SK-N-SH (cell line): ENCODE data around the gene USP22. TPM values are rescaled to one million over a fixed set of nuclear protein-coding genes. Genes with fewer than 3 reads are reported as not detected.

Experiments
- CTCF ChIA-PET: fragments of 300-600, 350-600 bp; formaldehyde crosslinking; extraction: SDS; loops from one replicate; lab custom pipeline; 2021; lab: Yijun Ruan, JAX
- POLR2A ChIA-PET: fragments of 350-600 bp; sonication (Branson Sonifier 250); formaldehyde crosslinking; extraction: SDS; loops from one replicate; lab custom pipeline; 2020; ENCODE audit warnings: antibody characterized with exemption, inconsistent platforms; lab: Yijun Ruan, JAX
- DNase-seq: peaks from one replicate; pipeline ENCODE4 v3.0.0; 2012
- H2AFZ ChIP-seq: fragments of 200-600 bp; sonication (generic); 2 replicates; pipeline ENCODE4 v1.8.1; 2016; ENCODE audit warnings: antibody characterized with exemption, mild to moderate bottlenecking, low read depth
- H3F3A ChIP-seq: fragments of 200-600 bp; sonication (generic); replicated peaks from 2 replicates; pipeline ENCODE3; 2016; ENCODE audit warnings: antibody characterized with exemption, mild to moderate bottlenecking; ENCODE audit not compliant: insufficient read depth
- H3K27ac ChIP-seq, 2 experiments: fragments of 200-500 bp in 1 of 2; fragments of 200-600 bp in 1 of 2; sonication (Bioruptor generic) in 1 of 2; sonication (generic), shearing (Covaris generic) in 1 of 2; 2 replicates each; pipeline versions ENCODE4 v1.5.1 to v1.6.1; 2014 to 2016; ENCODE audit warnings: low read depth in 2 of 2, inconsistent platforms in 1 of 2, low read length in 1 of 2, mild to moderate bottlenecking in 1 of 2, mixed read lengths in 1 of 2
- H3K27me3 ChIP-seq: fragments of 200-600 bp; sonication (generic), shearing (Covaris generic); 2 replicates; pipeline ENCODE4 v1.6.1; 2016; ENCODE audit warnings: mixed run types; ENCODE audit not compliant: insufficient read depth
- H3K36me3 ChIP-seq, 2 experiments: fragments of 200-500 bp in 1 of 2; fragments of 200-600 bp in 1 of 2; sonication (Bioruptor generic) in 1 of 2; sonication (generic) in 1 of 2; replicated peaks in 1 of 2; 2 replicates each; pipeline versions ENCODE3 to v1.5.1; 2014 to 2016; ENCODE audit warnings: low read length in 1 of 2, mild to moderate bottlenecking in 1 of 2; ENCODE audit not compliant: insufficient read depth in 2 of 2, control insufficient read depth in 1 of 2
- H3K4me1 ChIP-seq, 2 experiments: fragments of 200-500 bp in 1 of 2; fragments of 200-600 bp in 1 of 2; sonication (Bioruptor generic) in 1 of 2; sonication (generic), shearing (Covaris generic) in 1 of 2; 2 replicates each; pipeline versions ENCODE4 v1.5.1 to v1.6.1; 2014 to 2016; ENCODE audit warnings: low read depth in 1 of 2, low read length in 1 of 2, mixed run types in 1 of 2; ENCODE audit not compliant: insufficient read depth in 2 of 2, control insufficient read depth in 1 of 2
- H3K4me2 ChIP-seq: fragments of 200-600 bp; sonication (generic), shearing (Covaris generic); 2 replicates; pipeline ENCODE4 v1.6.1; 2017; ENCODE audit warnings: mixed run types
- H3K4me3 ChIP-seq, 2 experiments: fragments of 200-500 bp in 1 of 2; fragments of 200-600 bp in 1 of 2; sonication (Bioruptor generic) in 1 of 2; sonication (generic), shearing (Covaris generic) in 1 of 2; 2 replicates each; pipeline versions ENCODE4 v1.5.1 to v1.8.1; 2014 to 2016; ENCODE audit warnings: low read depth in 2 of 2, inconsistent platforms in 1 of 2, low read length in 1 of 2, mild to moderate bottlenecking in 1 of 2, mixed read lengths in 1 of 2, moderate library complexity in 1 of 2
- H3K79me2 ChIP-seq: fragments of 200-600 bp; sonication (generic); 2 replicates; pipeline ENCODE4 v1.8.1; 2017; ENCODE audit warnings: mild to moderate bottlenecking; ENCODE audit not compliant: insufficient read depth
- H3K9ac ChIP-seq: fragments of 200-600 bp; sonication (generic); 2 replicates; pipeline ENCODE4 v1.6.1; 2017; ENCODE audit warnings: mixed run types
- H3K9me2 ChIP-seq: fragments of 200-600 bp; sonication (generic); 2 replicates; pipeline ENCODE4 v1.6.1; 2017; ENCODE audit warnings: mixed run types
- H3K9me3 ChIP-seq: fragments of 200-600 bp; sonication (generic); 2 replicates; pipeline ENCODE4 v1.6.1; 2017; ENCODE audit warnings: mixed run types, mild to moderate bottlenecking, moderate library complexity
- H4K20me1 ChIP-seq: fragments of 200-600 bp; sonication (generic); 2 replicates; pipeline ENCODE4 v1.6.1; 2017; ENCODE audit warnings: mild to moderate bottlenecking, mixed run types; ENCODE audit not compliant: insufficient read depth
- CHD2 ChIP-seq: fragments of 150-350 bp; IDR thresholded peaks from 2 replicates; pipeline ENCODE4 v1.6.1; 2018; ENCODE audit warnings: low read length; ENCODE audit not compliant: partially characterized antibody
- MXI1 ChIP-seq: IDR thresholded peaks from 2 replicates; pipeline ENCODE4 v1.6.1; 2012; ENCODE audit warnings: mild to moderate bottlenecking, low read depth, low read length, improper control_type of control experiment
- RFX5 ChIP-seq: IDR thresholded peaks from 2 replicates; pipeline ENCODE4 v1.6.1; 2012; ENCODE audit warnings: mild to moderate bottlenecking, improper control_type of control experiment, low read length
- RXRA ChIP-seq: IDR thresholded peaks from 2 replicates; pipeline ENCODE4 v1.4.0; 2012; ENCODE audit warnings: low read depth, mild to moderate bottlenecking, borderline replicate concordance
- SIN3A ChIP-seq: IDR thresholded peaks from 2 replicates; pipeline ENCODE4 v1.6.1; 2012; ENCODE audit warnings: low read depth, mild to moderate bottlenecking, low read length, moderate library complexity, borderline replicate concordance
- SMC3 ChIP-seq: IDR thresholded peaks from 2 replicates; pipeline ENCODE4 v1.6.1; 2012; ENCODE audit warnings: low read depth, low read length, improper control_type of control experiment
- TEAD4 ChIP-seq: IDR thresholded peaks from 2 replicates; pipeline ENCODE4 v1.4.0; 2012; ENCODE audit warnings: mild to moderate bottlenecking, borderline replicate concordance; ENCODE audit not compliant: insufficient read depth
- ZBTB33 ChIP-seq: IDR thresholded peaks from 2 replicates; pipeline ENCODE4 v1.4.0; 2012; ENCODE audit warnings: low read depth, borderline replicate concordance
- WGBS: methylation state at CpG from one replicate; pipeline ENCODE4 v1.1.6; 2017; ENCODE audit warnings: low lambda C conversion rate; 5-methylcytosine and 5-hydroxymethylcytosine counted together
- polyA plus RNA-seq, 3 experiments: library from polyadenylated mRNA; depleted of rRNA; stranded (reverse); fragments of >200 nt; gene quantifications; 2 replicates each; pipeline ENCODE4 v1.2.3, GENCODE V29; 2012
- TF ChIP-seq, protein P1 (sequence below): fragments of 200-600 bp; sonication (generic); IDR thresholded peaks from 2 replicates; pipeline ENCODE4 v1.6.1; 2017; ENCODE audit warnings: antibody characterized with exemption, mild to moderate bottlenecking, moderate library complexity
- TF ChIP-seq, protein P2 (sequence below): IDR thresholded peaks from 2 replicates; pipeline ENCODE4 v1.6.1; 2012; ENCODE audit warnings: mild to moderate bottlenecking, low read depth, low read length, moderate library complexity
- TF ChIP-seq, protein P3 (sequence below): IDR thresholded peaks from 2 replicates; pipeline ENCODE4; 2012
- TF ChIP-seq, protein P4 (sequence below): fragments of 150-350 bp; IDR thresholded peaks from 2 replicates; pipeline ENCODE4 v1.6.1; 2016; ENCODE audit warnings: mild to moderate bottlenecking, low read depth, low read length

The USP22 gene
- polyA plus RNA-seq, 1 of the 3 experiments (the other 2 are of a cell fraction): 142 TPM

GRCh38 chr17:20982589-20983358, 60.0 kb downstream of the USP22 start (continued):
- TF ChIP-seq, protein P1, sequence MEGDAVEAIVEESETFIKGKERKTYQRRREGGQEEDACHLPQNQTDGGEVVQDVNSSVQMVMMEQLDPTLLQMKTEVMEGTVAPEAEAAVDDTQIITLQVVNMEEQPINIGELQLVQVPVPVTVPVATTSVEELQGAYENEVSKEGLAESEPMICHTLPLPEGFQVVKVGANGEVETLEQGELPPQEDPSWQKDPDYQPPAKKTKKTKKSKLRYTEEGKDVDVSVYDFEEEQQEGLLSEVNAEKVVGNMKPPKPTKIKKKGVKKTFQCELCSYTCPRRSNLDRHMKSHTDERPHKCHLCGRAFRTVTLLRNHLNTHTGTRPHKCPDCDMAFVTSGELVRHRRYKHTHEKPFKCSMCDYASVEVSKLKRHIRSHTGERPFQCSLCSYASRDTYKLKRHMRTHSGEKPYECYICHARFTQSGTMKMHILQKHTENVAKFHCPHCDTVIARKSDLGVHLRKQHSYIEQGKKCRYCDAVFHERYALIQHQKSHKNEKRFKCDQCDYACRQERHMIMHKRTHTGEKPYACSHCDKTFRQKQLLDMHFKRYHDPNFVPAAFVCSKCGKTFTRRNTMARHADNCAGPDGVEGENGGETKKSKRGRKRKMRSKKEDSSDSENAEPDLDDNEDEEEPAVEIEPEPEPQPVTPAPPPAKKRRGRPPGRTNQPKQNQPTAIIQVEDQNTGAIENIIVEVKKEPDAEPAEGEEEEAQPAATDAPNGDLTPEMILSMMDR: no peak

- H4K20me1 ChIP-seq: no peaks in the 10 kb centered on the region
- no peaks in the 10 kb centered on the region for H3K9me3 ChIP-seq
- no peaks in the 10 kb centered on the region for H3K79me2 ChIP-seq
- no peaks in the 10 kb centered on the region for H3K27me3 ChIP-seq
- WGBS: 87% methylated on average over 10 of the region's 14 CpGs
- POLR2A ChIA-PET: no interaction called here
- H3F3A ChIP-seq: no peaks in the 10 kb centered on the region
- H3K27ac ChIP-seq: no peak overlapping the region
- TF ChIP-seq SMC3 (no peak), CHD2 (no peak), ZBTB33 (no peak), MXI1 (no peak), RFX5 (no peak), RXRA (no peak), TEAD4 (no peak), SIN3A (no peak)
- TF ChIP-seq, protein P2, sequence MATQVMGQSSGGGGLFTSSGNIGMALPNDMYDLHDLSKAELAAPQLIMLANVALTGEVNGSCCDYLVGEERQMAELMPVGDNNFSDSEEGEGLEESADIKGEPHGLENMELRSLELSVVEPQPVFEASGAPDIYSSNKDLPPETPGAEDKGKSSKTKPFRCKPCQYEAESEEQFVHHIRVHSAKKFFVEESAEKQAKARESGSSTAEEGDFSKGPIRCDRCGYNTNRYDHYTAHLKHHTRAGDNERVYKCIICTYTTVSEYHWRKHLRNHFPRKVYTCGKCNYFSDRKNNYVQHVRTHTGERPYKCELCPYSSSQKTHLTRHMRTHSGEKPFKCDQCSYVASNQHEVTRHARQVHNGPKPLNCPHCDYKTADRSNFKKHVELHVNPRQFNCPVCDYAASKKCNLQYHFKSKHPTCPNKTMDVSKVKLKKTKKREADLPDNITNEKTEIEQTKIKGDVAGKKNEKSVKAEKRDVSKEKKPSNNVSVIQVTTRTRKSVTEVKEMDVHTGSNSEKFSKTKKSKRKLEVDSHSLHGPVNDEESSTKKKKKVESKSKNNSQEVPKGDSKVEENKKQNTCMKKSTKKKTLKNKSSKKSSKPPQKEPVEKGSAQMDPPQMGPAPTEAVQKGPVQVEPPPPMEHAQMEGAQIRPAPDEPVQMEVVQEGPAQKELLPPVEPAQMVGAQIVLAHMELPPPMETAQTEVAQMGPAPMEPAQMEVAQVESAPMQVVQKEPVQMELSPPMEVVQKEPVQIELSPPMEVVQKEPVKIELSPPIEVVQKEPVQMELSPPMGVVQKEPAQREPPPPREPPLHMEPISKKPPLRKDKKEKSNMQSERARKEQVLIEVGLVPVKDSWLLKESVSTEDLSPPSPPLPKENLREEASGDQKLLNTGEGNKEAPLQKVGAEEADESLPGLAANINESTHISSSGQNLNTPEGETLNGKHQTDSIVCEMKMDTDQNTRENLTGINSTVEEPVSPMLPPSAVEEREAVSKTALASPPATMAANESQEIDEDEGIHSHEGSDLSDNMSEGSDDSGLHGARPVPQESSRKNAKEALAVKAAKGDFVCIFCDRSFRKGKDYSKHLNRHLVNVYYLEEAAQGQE: no peak
- TF ChIP-seq, protein P3, sequence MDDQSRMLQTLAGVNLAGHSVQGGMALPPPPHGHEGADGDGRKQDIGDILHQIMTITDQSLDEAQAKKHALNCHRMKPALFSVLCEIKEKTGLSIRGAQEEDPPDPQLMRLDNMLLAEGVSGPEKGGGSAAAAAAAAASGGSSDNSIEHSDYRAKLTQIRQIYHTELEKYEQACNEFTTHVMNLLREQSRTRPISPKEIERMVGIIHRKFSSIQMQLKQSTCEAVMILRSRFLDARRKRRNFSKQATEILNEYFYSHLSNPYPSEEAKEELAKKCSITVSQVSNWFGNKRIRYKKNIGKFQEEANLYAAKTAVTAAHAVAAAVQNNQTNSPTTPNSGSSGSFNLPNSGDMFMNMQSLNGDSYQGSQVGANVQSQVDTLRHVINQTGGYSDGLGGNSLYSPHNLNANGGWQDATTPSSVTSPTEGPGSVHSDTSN: no peak
- TF ChIP-seq, protein P4, sequence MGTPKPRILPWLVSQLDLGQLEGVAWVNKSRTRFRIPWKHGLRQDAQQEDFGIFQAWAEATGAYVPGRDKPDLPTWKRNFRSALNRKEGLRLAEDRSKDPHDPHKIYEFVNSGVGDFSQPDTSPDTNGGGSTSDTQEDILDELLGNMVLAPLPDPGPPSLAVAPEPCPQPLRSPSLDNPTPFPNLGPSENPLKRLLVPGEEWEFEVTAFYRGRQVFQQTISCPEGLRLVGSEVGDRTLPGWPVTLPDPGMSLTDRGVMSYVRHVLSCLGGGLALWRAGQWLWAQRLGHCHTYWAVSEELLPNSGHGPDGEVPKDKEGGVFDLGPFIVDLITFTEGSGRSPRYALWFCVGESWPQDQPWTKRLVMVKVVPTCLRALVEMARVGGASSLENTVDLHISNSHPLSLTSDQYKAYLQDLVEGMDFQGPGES: no peak
- TF ChIP-seq, all 33 proteins: peak for 0
- H3K4me2 ChIP-seq: no peak overlapping the region
- H3K9ac ChIP-seq: no peak overlapping the region
- DNase-seq: no peak
- H3K9me2 ChIP-seq: no peaks in the 10 kb centered on the region
- H3K4me1 ChIP-seq: no peaks in the 10 kb centered on the region
- no peak overlapping the region for H3K4me3 ChIP-seq
- CTCF ChIA-PET: interaction anchor here (1.0 to 2.6 kb wide), 2 partner anchors 12 to 25 kb away, joined by 3 to 6 read pairs; no protein-coding TSS in a partner anchor
- peaks cover 16 to 25% of the 10 kb centered on the region in 2 experiments for H3K36me3 ChIP-seq
- H2AFZ ChIP-seq: no peak overlapping the region
These were observed 61.5 kb downstream of the USP22 start for GRCh38 chr17:20981046-20981920.
